ENCODE data around the gene PGM3.

PGM3 gene

GRCh38 chr6:83152913-83153312 lies 40.2 kb downstream of the PGM3 start:
- Mint-ChIP-seq H3K27ac (no peak overlapping the region), H3K36me3 (peaks cover 71% of the 10 kb centered on the region), H3K4me1 (no peaks in the 10 kb centered on the region), H3K9me3 (no peaks in the 10 kb centered on the region), H3K4me3 (no peak overlapping the region)
- DNase-seq (ENCODE audit: low spot score in 2 of 2) = no peak
- ATAC-seq = no peak

- Mint-ChIP-seq H3K9me3 (no peaks in the 10 kb centered on the region), H3K4me3 (no peak overlapping the region), H3K27ac (no peak overlapping the region), H3K4me1 (no peaks in the 10 kb centered on the region), H3K36me3 (peaks cover 58% of the 10 kb centered on the region)
- no peak for DNase-seq (ENCODE audit: low spot score in 2 of 2)
- ATAC-seq = no peak
Observed at GRCh38 chr6:83151114-83151513, 42.0 kb downstream of the PGM3 start.

- Mint-ChIP-seq H3K4me1 (no peaks in the 10 kb centered on the region), H3K27ac (no peak overlapping the region), H3K9me3 (no peaks in the 10 kb centered on the region), H3K4me3 (no peak overlapping the region), H3K36me3 (peaks cover 61% of the 10 kb centered on the region)
- no peak for DNase-seq (ENCODE audit: low spot score in 2 of 2)
- no peak for ATAC-seq
Observed at GRCh38 chr6:83138758-83139157, 54.3 kb downstream of the PGM3 start.

GRCh38 chr6:83138118-83138722 lies 54.8 kb downstream of the PGM3 start:
- no peak for ATAC-seq
- H3K27ac Mint-ChIP-seq = no peak overlapping the region
- DNase-seq (ENCODE audit: low spot score in 2 of 2) = no peak
- no peaks in the 10 kb centered on the region for H3K4me1 Mint-ChIP-seq
- H3K9me3 Mint-ChIP-seq = no peaks in the 10 kb centered on the region
- peaks cover 56% of the 10 kb centered on the region for H3K36me3 Mint-ChIP-seq
- H3K4me3 Mint-ChIP-seq = no peak overlapping the region

GRCh38 chr6:83132121-83132520 lies 60.9 kb downstream of the PGM3 start:
- Mint-ChIP-seq H3K9me3 (no peaks in the 10 kb centered on the region), H3K4me1 (no peaks in the 10 kb centered on the region), H3K27ac (no peak overlapping the region), H3K36me3 (peaks cover 51% of the 10 kb centered on the region), H3K4me3 (no peak overlapping the region)
- ATAC-seq = no peak
- no peak for DNase-seq (ENCODE audit: low spot score in 2 of 2)

- DNase-seq (ENCODE audit: low spot score in 2 of 2) (no peak), ATAC-seq (no peak)
- no peaks in the 10 kb centered on the region for H3K9me3 Mint-ChIP-seq
- H3K4me3 Mint-ChIP-seq = no peak overlapping the region
- H3K27ac Mint-ChIP-seq = no peak overlapping the region
- no peaks in the 10 kb centered on the region for H3K4me1 Mint-ChIP-seq
- H3K36me3 Mint-ChIP-seq = peaks cover 62% of the 10 kb centered on the region
Observed at GRCh38 chr6:83127976-83128375, 65.1 kb downstream of the PGM3 start.

GRCh38 chr6:83127258-83127657 lies 65.8 kb downstream of the PGM3 start:
- no peaks in the 10 kb centered on the region for H3K9me3 Mint-ChIP-seq
- H3K36me3 Mint-ChIP-seq = peaks cover 62% of the 10 kb centered on the region
- H3K4me1 Mint-ChIP-seq = no peaks in the 10 kb centered on the region
- ATAC-seq = no peak
- DNase-seq (ENCODE audit: low spot score in 2 of 2) = no peak
- H3K4me3 Mint-ChIP-seq = no peak overlapping the region
- peak overlapping the region; percentile 20 for H3K27ac Mint-ChIP-seq

GRCh38 chr6:83126807-83127206 lies 66.3 kb downstream of the PGM3 start:
- no peak for ATAC-seq
- H3K36me3 Mint-ChIP-seq = peaks cover 62% of the 10 kb centered on the region
- no peak overlapping the region for H3K4me3 Mint-ChIP-seq
- no peaks in the 10 kb centered on the region for H3K4me1 Mint-ChIP-seq
- no peak for DNase-seq (ENCODE audit: low spot score in 2 of 2)
- H3K9me3 Mint-ChIP-seq = no peaks in the 10 kb centered on the region
- H3K27ac Mint-ChIP-seq = peak overlapping the region; percentile 20

- Mint-ChIP-seq H3K4me3 (no peak overlapping the region), H3K36me3 (peaks cover 63% of the 10 kb centered on the region), H3K27ac (peak overlapping the region; percentile 20), H3K9me3 (no peaks in the 10 kb centered on the region), H3K4me1 (no peaks in the 10 kb centered on the region)
- DNase-seq (ENCODE audit: low spot score in 2 of 2) (no peak), ATAC-seq (no peak)
Observed at GRCh38 chr6:83126223-83126622, 66.8 kb downstream of the PGM3 start.

- Mint-ChIP-seq H3K36me3 (peaks cover 63% of the 10 kb centered on the region), H3K4me1 (no peaks in the 10 kb centered on the region), H3K9me3 (no peaks in the 10 kb centered on the region), H3K27ac (no peak overlapping the region), H3K4me3 (no peak overlapping the region)
- DNase-seq (ENCODE audit: low spot score in 2 of 2) (no peak), ATAC-seq (no peak)
Observed at GRCh38 chr6:83125425-83125824, 67.6 kb downstream of the PGM3 start.

- peaks cover 63% of the 10 kb centered on the region for H3K36me3 Mint-ChIP-seq
- H3K4me1 Mint-ChIP-seq = no peaks in the 10 kb centered on the region
- no peak overlapping the region for H3K4me3 Mint-ChIP-seq
- H3K27ac Mint-ChIP-seq = no peak overlapping the region
- no peak for ATAC-seq
- DNase-seq (ENCODE audit: low spot score in 2 of 2) = no peak
- no peaks in the 10 kb centered on the region for H3K9me3 Mint-ChIP-seq
Observed at GRCh38 chr6:83124553-83124952, 68.5 kb downstream of the PGM3 start.

- Mint-ChIP-seq H3K27ac (no peak overlapping the region), H3K4me3 (no peak overlapping the region), H3K9me3 (no peaks in the 10 kb centered on the region), H3K4me1 (no peaks in the 10 kb centered on the region), H3K36me3 (peaks cover 28% of the 10 kb centered on the region)
- DNase-seq (ENCODE audit: low spot score in 2 of 2) = no peak
- ATAC-seq = no peak
Observed at GRCh38 chr6:83119742-83120300, 73.2 kb downstream of the PGM3 start.

GRCh38 chr6:83117802-83118201 lies 75.3 kb downstream of the PGM3 start:
- no peak overlapping the region for H3K27ac Mint-ChIP-seq
- ATAC-seq = no peak
- no peak for DNase-seq (ENCODE audit: low spot score in 2 of 2)
- H3K4me3 Mint-ChIP-seq = no peak overlapping the region
- H3K9me3 Mint-ChIP-seq = no peaks in the 10 kb centered on the region
- no peaks in the 10 kb centered on the region for H3K4me1 Mint-ChIP-seq
- peaks cover 19% of the 10 kb centered on the region for H3K36me3 Mint-ChIP-seq
